HFF-Myc (cell line): ENCODE results near the gene LDLRAD1.
"Not testable (repeated sequence)": the region's sequence is repeated elsewhere in the genome, so short reads cannot be mapped to it uniquely, and the experiment has no call there.

ENCODE experiments used
- DNase-seq: peaks from one replicate; pipeline ENCODE4 v3.0.0-alpha.2; 2011; ENCODE audit warnings: low read depth; ENCODE audit errors: extremely low read depth
- H3K4me3 ChIP-seq: replicated peaks from 2 replicates; pipeline ENCODE4 v1.5.1; 2011; ENCODE audit warnings: low read depth, mild to moderate bottlenecking, control low read depth, low read length
- TF ChIP-seq, protein P1 (sequence below): IDR thresholded peaks from 2 replicates; pipeline ENCODE4 v1.5.1; 2012; ENCODE audit warnings: mild to moderate bottlenecking, low read depth, low read length, control low read depth; ENCODE audit errors: missing control alignments

Gene LDLRAD1

DNA sequence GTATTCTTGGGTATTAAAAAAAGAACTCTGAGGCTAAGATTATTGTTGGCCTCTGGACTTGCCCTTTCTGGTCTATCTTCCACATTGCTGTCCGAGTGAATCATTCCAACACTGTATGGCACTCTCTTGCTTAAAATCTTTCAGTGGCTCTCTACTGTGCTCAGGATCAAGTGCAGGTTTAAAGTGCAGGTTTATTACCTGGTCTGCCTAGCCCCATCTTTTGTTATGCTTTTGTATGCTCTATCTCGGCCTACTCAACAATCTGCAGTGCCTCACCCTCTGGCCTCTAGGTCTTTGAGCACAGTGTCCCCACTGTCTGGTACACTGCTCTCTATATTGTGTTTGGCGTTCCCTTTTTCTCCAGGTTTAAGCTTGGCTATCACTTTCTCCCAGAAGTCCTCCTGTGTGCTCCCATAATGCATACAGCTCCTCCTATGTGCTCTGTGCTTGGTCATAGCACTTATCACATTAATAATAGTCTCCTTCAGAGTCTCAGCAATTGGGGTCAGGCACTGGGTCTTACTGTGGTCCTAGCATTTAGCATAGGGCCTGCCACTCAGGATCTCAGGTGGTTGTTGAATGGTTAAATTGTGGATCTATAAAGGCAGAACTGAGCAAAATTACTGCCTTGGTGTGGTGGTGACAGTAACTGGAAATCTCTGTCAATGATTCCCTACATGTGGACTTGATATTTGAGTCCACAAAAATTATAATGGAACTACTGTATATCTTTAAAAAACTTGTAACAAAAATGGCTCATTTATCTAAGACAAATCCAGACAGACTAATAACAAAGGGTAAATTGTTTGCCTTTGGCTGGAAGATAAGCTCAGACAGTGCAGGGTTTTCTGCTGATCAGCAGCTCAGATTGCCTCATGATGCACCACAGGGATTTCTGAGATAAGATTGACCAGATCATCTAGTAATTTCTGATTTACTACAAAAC lies 10.6 kb upstream of the LDLRAD1 start:
- TF ChIP-seq, protein P1, sequence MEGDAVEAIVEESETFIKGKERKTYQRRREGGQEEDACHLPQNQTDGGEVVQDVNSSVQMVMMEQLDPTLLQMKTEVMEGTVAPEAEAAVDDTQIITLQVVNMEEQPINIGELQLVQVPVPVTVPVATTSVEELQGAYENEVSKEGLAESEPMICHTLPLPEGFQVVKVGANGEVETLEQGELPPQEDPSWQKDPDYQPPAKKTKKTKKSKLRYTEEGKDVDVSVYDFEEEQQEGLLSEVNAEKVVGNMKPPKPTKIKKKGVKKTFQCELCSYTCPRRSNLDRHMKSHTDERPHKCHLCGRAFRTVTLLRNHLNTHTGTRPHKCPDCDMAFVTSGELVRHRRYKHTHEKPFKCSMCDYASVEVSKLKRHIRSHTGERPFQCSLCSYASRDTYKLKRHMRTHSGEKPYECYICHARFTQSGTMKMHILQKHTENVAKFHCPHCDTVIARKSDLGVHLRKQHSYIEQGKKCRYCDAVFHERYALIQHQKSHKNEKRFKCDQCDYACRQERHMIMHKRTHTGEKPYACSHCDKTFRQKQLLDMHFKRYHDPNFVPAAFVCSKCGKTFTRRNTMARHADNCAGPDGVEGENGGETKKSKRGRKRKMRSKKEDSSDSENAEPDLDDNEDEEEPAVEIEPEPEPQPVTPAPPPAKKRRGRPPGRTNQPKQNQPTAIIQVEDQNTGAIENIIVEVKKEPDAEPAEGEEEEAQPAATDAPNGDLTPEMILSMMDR = no peak
- no peak overlapping the region for H3K4me3 ChIP-seq
- DNase-seq = no peak

DNA sequence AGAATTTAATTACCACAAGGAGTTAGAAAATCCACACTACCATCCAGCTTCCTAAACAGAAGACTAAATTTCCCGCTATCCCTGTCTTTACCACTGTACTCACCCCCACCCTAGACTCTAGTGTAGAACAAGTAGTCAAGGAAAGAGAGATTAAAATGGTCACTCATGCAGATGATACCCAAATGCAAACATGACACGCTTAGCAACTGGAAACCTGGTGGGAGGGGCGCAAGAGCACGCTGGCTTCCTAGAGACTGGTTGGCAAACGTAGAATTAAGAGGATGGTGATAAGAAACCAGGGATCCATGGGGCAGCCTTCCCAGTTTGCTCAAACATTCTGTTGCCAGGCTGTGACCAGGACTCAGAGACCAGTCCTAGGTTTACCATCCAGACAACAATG lies 9.9 kb upstream of the LDLRAD1 start:
- H3K4me3 ChIP-seq = no peak overlapping the region
- no peak for DNase-seq
- TF ChIP-seq, protein P1 = no peak

DNA sequence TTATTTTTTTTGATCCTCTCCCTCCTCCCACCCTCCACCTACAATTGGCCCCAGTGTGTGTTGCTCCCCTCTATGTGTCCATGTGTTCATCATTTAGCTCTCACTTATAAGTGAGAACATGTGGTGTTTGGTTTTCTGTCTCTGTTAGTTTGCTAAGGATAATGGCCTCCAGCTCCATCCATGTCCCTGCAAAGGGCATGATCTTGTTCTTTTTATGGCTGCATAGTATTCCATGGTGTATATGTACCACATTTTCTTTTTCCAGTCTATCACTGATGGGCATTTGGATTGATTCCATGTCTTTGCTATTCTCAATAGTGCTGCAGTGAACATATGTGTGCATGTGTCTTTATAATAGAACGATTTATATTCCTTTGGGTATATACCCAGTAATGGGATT lies 6.8 kb upstream of the LDLRAD1 start:
- DNase-seq, H3K4me3 ChIP-seq: not testable (repeated sequence)

DNA sequence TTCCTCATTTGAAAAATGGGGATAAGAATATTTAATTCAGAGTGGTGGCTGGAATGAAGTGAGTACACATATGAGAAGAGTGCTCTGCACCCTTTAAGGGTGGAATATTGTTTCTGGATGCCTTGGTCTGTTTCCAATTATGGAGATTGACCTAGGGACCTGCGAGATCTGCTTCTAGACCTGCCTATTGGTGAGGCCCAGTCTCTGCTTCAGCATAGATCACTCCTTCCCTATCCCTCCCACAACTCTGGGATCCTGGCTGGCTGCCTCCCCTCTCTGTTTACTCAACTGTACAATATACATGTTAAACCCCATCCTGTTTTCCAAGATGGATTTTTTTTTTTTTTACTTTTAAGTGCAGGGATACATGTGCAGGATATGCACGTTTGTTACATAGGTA lies 6.4 kb upstream of the LDLRAD1 start:
- no peak for DNase-seq
- no peak overlapping the region for H3K4me3 ChIP-seq

DNA sequence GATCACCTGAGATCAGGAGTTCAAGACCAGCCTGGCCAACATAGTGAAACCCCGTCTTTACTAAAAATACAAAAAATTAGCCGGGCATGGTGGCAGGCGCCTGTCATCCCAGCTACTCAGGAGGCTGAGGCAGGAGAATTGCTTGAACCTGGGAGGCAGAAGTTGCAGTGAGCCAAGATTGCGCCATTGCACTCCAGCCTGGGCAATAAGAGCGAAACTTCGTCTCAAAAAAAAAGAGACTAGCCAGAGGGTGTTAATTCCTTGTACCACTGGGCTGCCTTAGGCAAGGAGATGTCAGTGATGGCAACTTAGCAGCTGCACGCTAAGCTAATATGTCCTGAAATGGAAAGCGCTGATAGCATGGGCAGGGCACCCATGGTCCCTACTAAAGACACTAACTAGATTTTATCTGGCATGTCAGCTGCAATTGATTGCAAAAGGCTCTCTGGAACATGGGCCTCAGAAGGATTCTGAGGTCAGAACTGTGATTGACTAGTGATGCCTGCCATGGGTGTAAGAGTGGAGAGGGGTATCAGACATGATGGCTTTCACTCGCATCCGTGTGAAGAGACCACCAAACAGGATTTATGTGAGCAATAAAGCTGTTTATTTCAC lies 1.7 kb upstream of the LDLRAD1 start:
- not testable (repeated sequence) for DNase-seq, H3K4me3 ChIP-seq

More for the DNA sequence above, 6.4 kb upstream of the LDLRAD1 start:
- TF ChIP-seq, protein P1 = no peak

DNA sequence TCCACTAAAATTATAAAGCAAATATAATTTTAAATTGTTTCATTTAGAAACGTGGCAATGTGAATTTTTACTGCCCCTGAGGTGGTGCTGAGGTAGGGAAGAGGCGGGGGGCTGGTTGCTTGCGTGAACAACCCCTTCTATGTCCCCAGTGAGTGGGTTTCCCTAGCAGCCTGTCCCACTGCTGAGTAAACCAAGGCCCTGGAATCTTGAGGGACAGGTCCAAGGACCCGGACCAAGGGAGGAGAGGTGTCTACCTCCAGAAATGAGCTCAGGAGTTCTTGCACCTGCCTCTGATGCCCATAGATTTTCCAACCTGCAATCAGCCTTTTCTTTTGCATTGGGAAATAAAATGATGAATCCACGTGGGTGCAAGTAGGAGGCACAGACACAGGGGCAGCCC lies 649 bp upstream of the LDLRAD1 start:
- TF ChIP-seq, protein P1 = no peak
- no peak overlapping the region for H3K4me3 ChIP-seq
- no peak for DNase-seq

DNA sequence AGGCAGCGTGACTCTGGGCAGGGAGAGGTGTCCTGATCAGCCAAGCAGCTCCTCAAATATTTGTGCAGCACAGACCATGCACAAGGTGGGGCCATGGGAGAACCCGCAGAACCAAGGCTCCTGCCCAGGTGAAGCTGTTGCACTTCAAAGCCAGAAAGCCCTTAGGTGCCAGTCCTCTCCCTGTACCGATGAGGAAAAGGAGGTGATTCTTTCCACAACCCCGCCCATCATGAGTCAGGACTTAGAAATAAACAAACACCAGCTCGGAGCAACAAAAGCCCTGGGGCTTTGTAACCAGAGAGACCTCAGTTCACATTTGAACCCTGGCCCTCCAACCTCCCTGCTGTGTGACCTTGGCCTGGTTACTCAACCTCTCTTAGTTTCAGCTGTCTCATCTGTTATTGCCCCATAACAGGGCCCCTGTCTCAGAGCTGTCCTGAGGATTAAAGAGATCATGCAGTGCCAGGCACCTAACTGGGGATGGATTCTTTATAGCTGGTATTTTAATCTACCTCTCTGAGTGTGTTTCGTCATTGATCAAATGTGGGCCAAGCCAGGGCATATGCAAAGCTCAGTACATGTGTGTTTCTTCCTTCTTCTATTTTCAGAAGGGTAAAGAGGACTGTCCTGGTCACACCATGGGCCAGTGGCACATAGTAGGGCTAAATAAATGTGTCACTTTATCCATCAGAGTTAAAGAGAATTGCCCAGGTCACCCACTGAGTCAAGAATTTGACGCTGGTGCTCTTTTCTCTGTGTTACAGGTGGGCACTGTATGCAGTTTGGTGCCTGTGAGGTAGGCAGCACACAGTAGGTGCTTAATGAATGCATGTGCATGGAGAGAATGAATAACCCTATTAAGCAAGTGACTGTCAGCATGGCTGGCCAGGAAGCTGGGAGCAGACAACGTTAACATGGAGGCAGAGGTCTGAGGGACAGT lies 1.4 kb downstream of the LDLRAD1 start:
- no peak overlapping the region for H3K4me3 ChIP-seq
- peak; percentile 24 for DNase-seq
- TF ChIP-seq, protein P1 = no peak
